ENCODE data around the gene ATOH8.

DNA sequence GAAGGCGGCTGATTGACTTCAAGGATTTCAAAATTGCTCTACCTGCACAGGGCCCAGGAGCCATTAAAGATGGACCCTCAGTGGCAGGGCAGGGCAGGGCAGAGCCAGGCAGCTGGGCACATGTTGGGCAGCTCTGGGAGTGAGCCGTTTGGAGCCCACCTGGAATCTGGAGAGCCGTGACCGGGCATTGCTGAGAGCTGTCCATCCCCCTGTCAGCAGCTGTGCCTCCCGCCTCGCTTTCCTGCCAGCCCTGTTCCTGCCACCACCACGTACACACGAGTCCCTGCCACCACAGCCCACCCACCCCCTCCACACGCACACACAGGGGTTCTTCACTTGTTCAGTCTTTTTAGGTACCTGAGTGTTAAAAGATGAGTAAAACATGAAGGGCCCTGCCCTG, 22.9 kb downstream of the ATOH8 start:
- TF ChIP-seq, protein P1, sequence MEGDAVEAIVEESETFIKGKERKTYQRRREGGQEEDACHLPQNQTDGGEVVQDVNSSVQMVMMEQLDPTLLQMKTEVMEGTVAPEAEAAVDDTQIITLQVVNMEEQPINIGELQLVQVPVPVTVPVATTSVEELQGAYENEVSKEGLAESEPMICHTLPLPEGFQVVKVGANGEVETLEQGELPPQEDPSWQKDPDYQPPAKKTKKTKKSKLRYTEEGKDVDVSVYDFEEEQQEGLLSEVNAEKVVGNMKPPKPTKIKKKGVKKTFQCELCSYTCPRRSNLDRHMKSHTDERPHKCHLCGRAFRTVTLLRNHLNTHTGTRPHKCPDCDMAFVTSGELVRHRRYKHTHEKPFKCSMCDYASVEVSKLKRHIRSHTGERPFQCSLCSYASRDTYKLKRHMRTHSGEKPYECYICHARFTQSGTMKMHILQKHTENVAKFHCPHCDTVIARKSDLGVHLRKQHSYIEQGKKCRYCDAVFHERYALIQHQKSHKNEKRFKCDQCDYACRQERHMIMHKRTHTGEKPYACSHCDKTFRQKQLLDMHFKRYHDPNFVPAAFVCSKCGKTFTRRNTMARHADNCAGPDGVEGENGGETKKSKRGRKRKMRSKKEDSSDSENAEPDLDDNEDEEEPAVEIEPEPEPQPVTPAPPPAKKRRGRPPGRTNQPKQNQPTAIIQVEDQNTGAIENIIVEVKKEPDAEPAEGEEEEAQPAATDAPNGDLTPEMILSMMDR (IDR thresholded peaks at IDR 0.05) = no peak
- no peak for TF ChIP-seq POLR2A (IDR thresholded peaks at IDR 0.05)

Measured in esophagus squamous epithelium (tissue), 4 donors.